Esophagus squamous epithelium (tissue), 5 donors: ENCODE measurements around the gene RUNX1. TPM values are rescaled to one million over a fixed set of nuclear protein-coding genes. Genes with fewer than 3 reads are reported as not detected.

ENCODE experiments used
- DNase-seq: peaks from one replicate; lab custom pipeline; 2025; lab: John Stamatoyannopoulos, UW
- H3K27ac ChIP-seq, 4 donors: fragments of 200-600 bp; sonication (generic); one replicate each; pipeline ENCODE4 v1.5.1; 2016 to 2019; ENCODE audit warnings: mild to moderate bottlenecking in 1 of 4
- H3K27me3 ChIP-seq, 4 donors: fragments of 200-600 bp; sonication (generic); 1 replicate in 3 of 4; 2 replicates in 1 of 4; pipeline versions ENCODE4 v1.5.1 to v1.6.0; 2017 to 2021; ENCODE audit warnings: antibody characterized with exemption in 1 of 4
- H3K36me3 ChIP-seq, 3 donors: fragments of 200-600 bp; sonication (generic); one replicate each; pipeline ENCODE4 v1.5.1; 2016 to 2019
- H3K4me1 ChIP-seq, 3 donors: fragments of 200-600 bp; sonication (generic); one replicate each; pipeline ENCODE4 v1.5.1; 2017 to 2019
- H3K4me3 ChIP-seq, 4 donors: fragments of 200-600 bp; sonication (generic); 1 replicate in 3 of 4; 2 replicates in 1 of 4; pipeline ENCODE4 v1.5.1; 2016 to 2019; ENCODE audit warnings: mild to moderate bottlenecking in 2 of 4, moderate library complexity in 1 of 4
- H3K9me3 ChIP-seq, 3 donors: fragments of 200-600 bp; sonication (generic); one replicate each; pipeline ENCODE4 v1.5.1; 2016 to 2019
- CTCF ChIP-seq, 6 experiments: fragments of 450-650 bp in 4 of 6; fragments of 200-600 bp in 2 of 6; sonication (generic) in 2 of 6; IDR thresholded peaks; one replicate each; pipeline ENCODE4 v1.5.1; 2016 to 2019; ENCODE audit warnings: antibody characterized with exemption in 6 of 6, mild to moderate bottlenecking in 4 of 6, moderate library complexity in 4 of 6
- POLR2A ChIP-seq, 4 donors: fragments of 450-650 bp; IDR thresholded peaks; one replicate each; pipeline ENCODE4 v1.6.1; 2017; ENCODE audit warnings: antibody characterized with exemption in 4 of 4, mild to moderate bottlenecking in 4 of 4, moderate library complexity in 3 of 4
- WGBS, 2 donors: methylation state at CpG; one replicate each; pipeline ENCODE4 v1.1.5; 2018; 5-methylcytosine and 5-hydroxymethylcytosine counted together
- intact Hi-C: fragments of 100-400 bp; cut with DNase I; formaldehyde crosslinking; loops from one replicate; pipeline ENCODE4 v1.15.0; 2022
- total RNA-seq, 4 donors: library from RNA; depleted of rRNA; stranded (reverse); fragments of >200 nt; gene quantifications; one replicate each; pipeline ENCODE4 v1.1.0, GENCODE V29; 2016
- donor health status: DM: yes; HTN: yes; CAD: no.

The RUNX1 gene
- total RNA-seq, 4 donors from 2014 or later: 8.2 to 25.4 (median 18.3) TPM

- Histone ChIP-seq H3K9me3 (no peaks in the 10 kb centered on the region), H3K27ac (peak overlapping the region; percentile 21 to 62 (median 49)), H3K36me3 (peaks cover 0 to 96% (median 4%) of the 10 kb centered on the region in 3 donors), H3K4me1 (peaks cover 3 to 32% (median 4%) of the 10 kb centered on the region in 3 donors), H3K27me3 (no peaks in the 10 kb centered on the region), H3K4me3 (no peak overlapping the region)
- no peak for DNase-seq
- TF ChIP-seq CTCF (IDR thresholded peaks at IDR 0.05) (no peak), POLR2A (IDR thresholded peaks at IDR 0.05) (no peak)
- 74 to 86% methylated on average over 13 of the region's 13 CpGs for WGBS, 2 donors
- intact Hi-C loops: no loop called here
Observed at GRCh38 chr21:34836103-34836932, 212.8 kb downstream of the RUNX1 start.

GRCh38 chr21:34835526-34835925, 213.6 kb downstream of the RUNX1 start:
- WGBS, 2 donors: 62 to 82% methylated on average over 4 to 5 of the region's 6 CpGs
- intact Hi-C loops: no loop called here
- Histone ChIP-seq H3K4me3 (no peak overlapping the region), H3K36me3 (peaks cover 0 to 91% (median 4%) of the 10 kb centered on the region in 3 donors), H3K9me3 (no peaks in the 10 kb centered on the region), H3K27me3 (no peaks in the 10 kb centered on the region), H3K4me1 (peaks cover 3 to 32% (median 4%) of the 10 kb centered on the region in 3 donors), H3K27ac (peak overlapping the region; percentile 23 to 62 (median 48))
- DNase-seq: no peak
- TF ChIP-seq CTCF (IDR thresholded peaks at IDR 0.05) (no peak), POLR2A (IDR thresholded peaks at IDR 0.05) (no peak)

GRCh38 chr21:34834852-34835501, 214.1 kb downstream of the RUNX1 start:
- WGBS, 2 donors: 75 to 86% methylated on average over 2 to 4 of the region's 11 CpGs

GRCh38 chr21:34834290-34834689, 214.8 kb downstream of the RUNX1 start:
- DNase-seq: no peak
- H3K36me3 ChIP-seq: peaks cover 0 to 91% (median 4%) of the 10 kb centered on the region in 3 donors
- 67 to 97% methylated on average over 3 to 4 of the region's 9 CpGs for WGBS, 2 donors

More at GRCh38 chr21:34834852-34835501, 214.1 kb downstream of the RUNX1 start:
- peaks cover 3 to 32% (median 4%) of the 10 kb centered on the region in 3 donors for H3K4me1 ChIP-seq
- TF ChIP-seq POLR2A (IDR thresholded peaks at IDR 0.05): no peak
- no peak for TF ChIP-seq CTCF (IDR thresholded peaks at IDR 0.05)
- H3K27me3 ChIP-seq: no peaks in the 10 kb centered on the region
- H3K9me3 ChIP-seq: no peaks in the 10 kb centered on the region
- intact Hi-C loops: no loop called here
- no peak for DNase-seq
- H3K27ac ChIP-seq: peak overlapping the region; percentile 23 to 62 (median 48)
- no peak overlapping the region for H3K4me3 ChIP-seq
- peaks cover 0 to 91% (median 4%) of the 10 kb centered on the region in 3 donors for H3K36me3 ChIP-seq

More at GRCh38 chr21:34834290-34834689, 214.8 kb downstream of the RUNX1 start:
- Histone ChIP-seq H3K9me3 (no peaks in the 10 kb centered on the region), H3K27ac (peak overlapping the region in 1 of 4 donors; percentile 62), H3K4me1 (peaks cover 3 to 32% (median 4%) of the 10 kb centered on the region in 3 donors), H3K27me3 (no peaks in the 10 kb centered on the region), H3K4me3 (no peak overlapping the region)
- TF ChIP-seq POLR2A (IDR thresholded peaks at IDR 0.05) (no peak), CTCF (IDR thresholded peaks at IDR 0.05) (no peak)
- intact Hi-C loops: no loop called here
